HG02588 (cell line): Measurements from ENCODE around the gene C17orf107.

Source experiments
- ATAC-seq: cut with Tn5 transposase; IDR thresholded peaks from one replicate; pipeline ENCODE4 v1.9.1; 2021; ENCODE audit warnings: mild to moderate bottlenecking, moderate library complexity; ENCODE audit not compliant: unreplicated experiment

The C17orf107 gene

DNA sequence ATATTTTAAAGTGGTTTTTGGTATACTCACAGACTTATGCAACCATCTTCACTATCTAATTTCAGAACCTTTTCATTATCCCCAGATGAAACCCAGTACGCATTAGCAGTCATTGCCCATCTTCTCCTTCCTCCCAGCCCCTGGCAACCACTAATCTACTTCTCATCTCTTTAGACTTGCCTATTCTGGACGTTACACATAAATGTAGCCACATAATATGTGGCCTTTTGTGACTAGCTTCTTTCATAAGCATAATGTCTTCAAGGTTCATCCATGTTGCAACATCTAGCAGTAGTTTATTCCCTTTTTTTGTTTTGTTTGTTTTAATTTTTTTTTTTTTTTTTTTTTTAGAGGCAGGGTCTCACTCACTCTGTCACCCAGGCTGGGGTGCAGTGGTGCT, 28.5 kb upstream of the C17orf107 start:
- no peak for ATAC-seq

- no peak for ATAC-seq
Observed at GRCh38 chr17:4872786-4873185, 26.6 kb upstream of the C17orf107 start.

- no peak for ATAC-seq
Observed at GRCh38 chr17:4877089-4877488, 22.2 kb upstream of the C17orf107 start.

DNA sequence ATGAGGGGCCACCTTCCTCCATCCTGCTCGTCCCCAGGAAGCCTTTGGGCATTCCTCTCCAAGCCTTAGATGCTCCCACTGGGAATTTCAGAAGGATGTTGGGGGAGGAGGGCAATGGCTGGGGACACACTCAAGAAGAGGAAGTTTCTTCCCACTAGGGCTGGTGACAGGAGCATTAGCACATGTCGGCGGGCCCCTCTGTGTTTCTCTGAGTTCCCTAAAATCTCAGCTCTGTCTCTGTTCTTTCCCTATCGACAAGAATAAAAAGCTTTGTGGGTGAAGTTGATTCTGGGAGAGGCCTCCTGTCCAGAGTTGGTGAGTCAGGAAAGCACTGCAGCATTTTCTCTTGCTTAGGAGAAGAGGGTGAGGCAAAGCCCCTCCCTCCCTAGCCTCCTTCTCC, 19.7 kb upstream of the C17orf107 start:
- no peak for ATAC-seq

DNA sequence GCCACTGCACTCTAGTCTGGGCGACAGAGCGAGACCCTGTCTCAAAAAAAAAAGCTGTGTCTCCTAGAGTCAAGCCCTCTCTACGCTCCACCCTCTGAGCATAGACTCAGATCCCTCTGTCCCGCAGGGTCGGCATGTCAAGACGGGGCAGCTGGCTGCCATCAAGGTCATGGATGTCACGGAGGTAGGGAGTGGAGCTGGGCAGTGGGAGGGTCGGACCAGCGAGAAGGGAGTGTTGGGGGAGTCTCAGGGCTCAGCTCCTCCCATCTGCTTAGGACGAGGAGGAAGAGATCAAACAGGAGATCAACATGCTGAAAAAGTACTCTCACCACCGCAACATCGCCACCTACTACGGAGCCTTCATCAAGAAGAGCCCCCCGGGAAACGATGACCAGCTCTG, 18.5 kb upstream of the C17orf107 start:
- ATAC-seq = no peak

GRCh38 chr17:4881761-4882555, 17.4 kb upstream of the C17orf107 start:
- ATAC-seq = no peak

DNA sequence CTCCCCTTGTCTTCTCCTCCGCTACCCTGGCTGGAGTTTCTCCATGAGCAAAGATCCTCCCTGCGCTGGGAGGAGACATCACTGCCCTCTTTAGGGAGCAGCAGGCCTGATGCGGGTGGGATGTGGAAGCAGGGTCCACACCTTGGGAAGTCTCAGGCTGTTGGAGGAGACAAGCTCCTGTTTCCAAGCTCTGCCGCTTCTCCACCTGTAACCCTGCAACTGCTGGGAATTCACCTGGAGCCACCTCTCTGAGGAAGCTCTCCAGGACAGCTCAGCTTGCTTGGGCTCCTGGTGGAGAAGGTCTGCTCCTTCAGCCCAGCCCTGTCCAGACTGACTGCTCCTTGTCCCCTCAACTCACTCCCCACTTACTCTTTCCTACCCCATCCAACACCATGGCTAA, 14.8 kb upstream of the C17orf107 start:
- no peak for ATAC-seq

DNA sequence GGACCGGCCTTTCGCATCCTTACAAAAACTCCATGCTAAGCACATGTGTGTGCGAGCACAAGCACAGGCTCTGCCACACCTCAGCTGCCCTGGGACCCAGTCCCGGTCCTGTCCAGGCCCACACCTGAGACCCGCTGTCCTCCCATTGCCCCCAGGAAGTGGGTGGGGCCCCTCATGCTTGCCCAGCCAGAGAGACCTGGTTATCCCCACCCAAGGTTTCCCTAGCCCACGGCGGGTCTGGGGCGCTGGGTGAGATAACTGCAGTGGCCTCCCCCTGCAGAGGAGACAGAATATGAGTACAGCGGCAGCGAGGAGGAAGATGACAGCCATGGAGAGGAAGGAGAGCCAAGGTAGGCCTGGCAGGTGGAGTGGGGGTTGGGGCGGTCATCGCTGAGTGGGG, 12.5 kb upstream of the C17orf107 start:
- no peak for ATAC-seq

DNA sequence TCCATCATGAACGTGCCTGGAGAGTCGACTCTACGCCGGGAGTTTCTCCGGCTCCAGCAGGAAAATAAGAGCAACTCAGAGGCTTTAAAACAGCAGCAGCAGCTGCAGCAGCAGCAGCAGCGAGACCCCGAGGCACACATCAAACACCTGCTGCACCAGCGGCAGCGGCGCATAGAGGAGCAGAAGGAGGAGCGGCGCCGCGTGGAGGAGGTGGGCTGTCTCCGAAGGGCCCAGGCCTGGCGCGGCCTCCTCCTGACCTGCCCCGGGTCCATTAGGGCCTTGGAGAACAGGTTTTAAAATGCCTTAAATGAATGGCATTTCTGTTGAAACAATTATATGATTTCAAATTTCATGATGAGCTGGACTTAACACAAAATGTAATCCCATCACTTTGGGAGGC, 11.8 kb upstream of the C17orf107 start:
- no peak for ATAC-seq

DNA sequence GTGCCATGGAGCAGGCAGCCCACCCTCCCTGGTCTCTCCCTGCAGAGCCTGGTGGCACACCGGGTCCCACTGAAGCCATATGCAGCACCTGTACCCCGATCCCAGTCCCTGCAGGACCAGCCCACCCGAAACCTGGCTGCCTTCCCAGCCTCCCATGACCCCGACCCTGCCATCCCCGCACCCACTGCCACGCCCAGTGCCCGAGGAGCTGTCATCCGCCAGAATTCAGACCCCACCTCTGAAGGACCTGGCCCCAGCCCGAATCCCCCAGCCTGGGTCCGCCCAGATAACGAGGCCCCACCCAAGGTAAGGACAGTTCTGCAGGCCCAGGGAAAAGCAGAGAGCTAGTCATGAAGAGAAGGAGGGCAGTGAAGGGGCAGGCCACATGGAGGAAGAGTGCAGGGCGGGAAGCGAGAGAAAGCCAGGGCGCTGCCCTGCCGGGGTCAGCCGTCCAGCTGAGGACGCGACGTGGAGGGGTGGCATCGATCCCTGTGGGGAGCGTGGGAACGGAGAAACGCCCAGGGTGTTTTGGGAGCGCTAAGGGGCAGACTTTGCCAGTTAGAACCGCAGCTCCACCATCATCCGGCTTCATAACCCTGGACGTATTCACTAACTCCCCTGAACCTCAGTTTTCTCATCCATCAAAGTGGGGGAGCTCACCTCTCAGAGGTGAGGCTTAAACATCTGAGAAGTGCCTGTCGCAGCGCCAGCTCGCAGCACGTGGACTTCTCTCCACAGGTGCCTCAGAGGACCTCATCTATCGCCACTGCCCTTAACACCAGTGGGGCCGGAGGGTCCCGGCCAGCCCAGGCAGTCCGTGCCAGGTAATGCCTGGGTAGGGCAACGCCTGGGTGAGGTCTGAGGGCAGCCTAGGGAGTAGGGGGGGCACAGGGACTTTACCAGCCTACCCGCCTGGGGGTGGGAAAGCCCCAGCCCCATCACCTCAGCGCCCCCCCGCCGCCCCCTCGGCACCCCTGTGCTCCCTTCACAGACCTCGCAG, 7.6 kb upstream of the C17orf107 start:
- no peak for ATAC-seq

GRCh38 chr17:4892499-4893221, 6.7 kb upstream of the C17orf107 start:
- ATAC-seq = no peak

DNA sequence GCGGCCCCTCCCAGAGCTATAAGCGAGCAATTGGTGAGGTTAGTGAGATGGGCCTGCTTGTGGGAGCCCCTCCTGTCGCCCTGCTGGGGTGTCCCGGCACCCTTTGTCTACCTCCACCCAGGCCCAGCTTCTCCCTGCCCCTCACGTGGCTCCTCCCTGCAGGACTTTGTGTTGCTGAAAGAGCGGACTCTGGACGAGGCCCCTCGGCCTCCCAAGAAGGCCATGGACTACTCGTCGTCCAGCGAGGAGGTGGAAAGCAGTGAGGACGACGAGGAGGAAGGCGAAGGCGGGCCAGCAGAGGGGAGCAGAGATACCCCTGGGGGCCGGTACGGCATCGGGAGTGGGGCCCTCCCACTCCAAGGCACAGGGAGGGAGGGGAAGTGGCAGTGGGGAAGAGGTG, 6.1 kb upstream of the C17orf107 start:
- ATAC-seq = no peak

- no peak for ATAC-seq
Observed at GRCh38 chr17:4893721-4894560, 5.4 kb upstream of the C17orf107 start.

DNA sequence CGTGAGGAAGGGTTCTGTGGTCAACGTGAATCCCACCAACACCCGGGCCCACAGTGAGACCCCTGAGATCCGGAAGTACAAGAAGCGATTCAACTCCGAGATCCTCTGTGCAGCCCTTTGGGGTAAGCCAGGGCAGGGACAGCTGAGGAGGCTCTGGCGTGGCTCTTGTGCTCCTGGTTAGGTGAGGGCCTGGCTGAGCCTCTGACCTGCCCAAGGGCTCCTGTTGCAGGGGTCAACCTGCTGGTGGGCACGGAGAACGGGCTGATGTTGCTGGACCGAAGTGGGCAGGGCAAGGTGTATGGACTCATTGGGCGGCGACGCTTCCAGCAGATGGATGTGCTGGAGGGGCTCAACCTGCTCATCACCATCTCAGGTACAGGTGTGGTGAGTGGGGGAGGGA, 4.2 kb upstream of the C17orf107 start:
- ATAC-seq = no peak

DNA sequence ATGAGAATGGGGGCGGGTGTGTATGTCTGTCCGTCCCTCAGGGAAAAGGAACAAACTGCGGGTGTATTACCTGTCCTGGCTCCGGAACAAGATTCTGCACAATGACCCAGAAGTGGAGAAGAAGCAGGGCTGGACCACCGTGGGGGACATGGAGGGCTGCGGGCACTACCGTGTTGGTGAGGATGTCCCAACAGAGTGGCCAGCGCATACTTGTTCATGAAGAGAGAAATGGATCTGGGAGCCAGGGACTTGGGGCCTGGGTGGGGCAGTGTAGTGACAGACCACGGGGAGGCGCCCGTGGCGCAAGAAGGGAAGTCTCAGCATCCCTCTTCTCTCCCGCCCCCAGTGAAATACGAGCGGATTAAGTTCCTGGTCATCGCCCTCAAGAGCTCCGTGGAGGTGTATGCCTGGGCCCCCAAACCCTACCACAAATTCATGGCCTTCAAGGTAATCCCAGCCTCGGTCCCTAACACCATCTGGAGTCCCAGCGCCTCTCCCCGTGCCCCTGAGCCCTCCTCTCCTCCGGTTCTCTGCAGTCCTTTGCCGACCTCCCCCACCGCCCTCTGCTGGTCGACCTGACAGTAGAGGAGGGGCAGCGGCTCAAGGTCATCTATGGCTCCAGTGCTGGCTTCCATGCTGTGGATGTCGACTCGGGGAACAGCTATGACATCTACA, 3.5 kb upstream of the C17orf107 start:
- no peak for ATAC-seq

- ATAC-seq = no peak
Observed at GRCh38 chr17:4896332-4897197, 2.8 kb upstream of the C17orf107 start.

GRCh38 chr17:4897198-4897687, 2.1 kb upstream of the C17orf107 start:
- ATAC-seq = no peak

DNA sequence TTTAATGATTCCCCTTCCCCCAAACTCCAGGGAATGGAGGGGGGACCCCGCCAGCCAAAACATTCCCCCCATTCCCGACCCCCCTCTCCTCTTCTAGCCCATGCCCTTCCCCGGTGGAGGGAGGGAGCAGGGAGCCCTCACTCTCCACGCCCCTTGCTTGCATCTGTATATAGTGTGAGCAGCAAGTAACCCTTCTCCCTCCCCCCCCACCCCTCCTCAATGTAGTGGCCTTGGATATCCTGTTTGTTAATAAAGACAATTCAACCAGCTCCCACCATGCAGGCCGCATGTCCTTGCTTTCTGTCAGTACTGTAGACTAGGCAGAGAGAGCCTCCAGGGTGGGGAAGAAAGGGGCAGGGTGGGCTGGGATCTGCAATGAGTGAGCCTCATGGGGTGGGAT, 1.6 kb upstream of the C17orf107 start:
- ATAC-seq = no peak

- ATAC-seq = no peak
Observed at GRCh38 chr17:4898351-4898750, 985 bp upstream of the C17orf107 start.
